Motor neuron (in vitro differentiated cells): ENCODE results near the gene CLCA2. TPM values are rescaled to one million over a fixed set of nuclear protein-coding genes. Genes with fewer than 3 reads are reported as not detected.

Experiments
- ATAC-seq, 8 experiments: fragments of 200-7000 bp; cut with Tn5 transposase; replicated peaks in 6 of 8; 2 replicates each; pipeline ENCODE4 v1.8.0; 2021; ENCODE audit warnings: mild to moderate bottlenecking in 8 of 8, moderate library complexity in 8 of 8
- H3K27ac ChIP-seq, 2 donors: fragments of 250-450 bp; sonication (Bioruptor Pico); 2 replicates each; pipeline ENCODE4 v1.9.0; 2021; ENCODE audit warnings: antibody characterized with exemption in 2 of 2, mild to moderate bottlenecking in 2 of 2, moderate library complexity in 1 of 2
- H3K4me1 ChIP-seq, 2 donors: fragments of 250-450 bp; sonication (Bioruptor Pico); replicated peaks in 1 of 2; 2 replicates each; pipeline ENCODE4 v1.6.1; 2021; ENCODE audit warnings: antibody characterized with exemption in 2 of 2, mild to moderate bottlenecking in 2 of 2, moderate library complexity in 1 of 2
- H3K4me3 ChIP-seq, 5 donors: fragments of 250-450 bp; sonication (Bioruptor Pico); 2 replicates each; pipeline ENCODE4 v1.9.0; 2021; ENCODE audit warnings: antibody characterized with exemption in 5 of 5, mild to moderate bottlenecking in 5 of 5, moderate library complexity in 4 of 5
- WGBS, 10 experiments: fragments of 450-650 bp; shearing (Covaris generic); methylation state at CpG; one replicate each; pipeline ENCODE4 v1.0.0; 2022; 5-methylcytosine and 5-hydroxymethylcytosine counted together
- in situ Hi-C, 9 experiments: fragments of 400-800 bp; cut with MboI; loops; one replicate each; pipeline ENCODE4 v1.15.0; 2021; ENCODE audit warnings: low sequenced_read_pairs in 9 of 9, low pct_unique_long_range_greater_than_20kb in 2 of 9; ENCODE audit not compliant: unreplicated experiment in 9 of 9
- total RNA-seq, 8 experiments: library from RNA; unstranded; fragments of 300-600 nt; gene quantifications; 2 replicates each; pipeline versions ENCODE4 v1.2.3 to v1.2.4, GENCODE V29; 2022

The CLCA2 gene, protein sequence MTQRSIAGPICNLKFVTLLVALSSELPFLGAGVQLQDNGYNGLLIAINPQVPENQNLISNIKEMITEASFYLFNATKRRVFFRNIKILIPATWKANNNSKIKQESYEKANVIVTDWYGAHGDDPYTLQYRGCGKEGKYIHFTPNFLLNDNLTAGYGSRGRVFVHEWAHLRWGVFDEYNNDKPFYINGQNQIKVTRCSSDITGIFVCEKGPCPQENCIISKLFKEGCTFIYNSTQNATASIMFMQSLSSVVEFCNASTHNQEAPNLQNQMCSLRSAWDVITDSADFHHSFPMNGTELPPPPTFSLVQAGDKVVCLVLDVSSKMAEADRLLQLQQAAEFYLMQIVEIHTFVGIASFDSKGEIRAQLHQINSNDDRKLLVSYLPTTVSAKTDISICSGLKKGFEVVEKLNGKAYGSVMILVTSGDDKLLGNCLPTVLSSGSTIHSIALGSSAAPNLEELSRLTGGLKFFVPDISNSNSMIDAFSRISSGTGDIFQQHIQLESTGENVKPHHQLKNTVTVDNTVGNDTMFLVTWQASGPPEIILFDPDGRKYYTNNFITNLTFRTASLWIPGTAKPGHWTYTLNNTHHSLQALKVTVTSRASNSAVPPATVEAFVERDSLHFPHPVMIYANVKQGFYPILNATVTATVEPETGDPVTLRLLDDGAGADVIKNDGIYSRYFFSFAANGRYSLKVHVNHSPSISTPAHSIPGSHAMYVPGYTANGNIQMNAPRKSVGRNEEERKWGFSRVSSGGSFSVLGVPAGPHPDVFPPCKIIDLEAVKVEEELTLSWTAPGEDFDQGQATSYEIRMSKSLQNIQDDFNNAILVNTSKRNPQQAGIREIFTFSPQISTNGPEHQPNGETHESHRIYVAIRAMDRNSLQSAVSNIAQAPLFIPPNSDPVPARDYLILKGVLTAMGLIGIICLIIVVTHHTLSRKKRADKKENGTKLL
- 100 to 1,000 TPM in 1 of 8 experiments, 1 to 10 TPM in 1, under 1 TPM in 6; under 0.01 to 173 (median 0.36) TPM for total RNA-seq

DNA sequence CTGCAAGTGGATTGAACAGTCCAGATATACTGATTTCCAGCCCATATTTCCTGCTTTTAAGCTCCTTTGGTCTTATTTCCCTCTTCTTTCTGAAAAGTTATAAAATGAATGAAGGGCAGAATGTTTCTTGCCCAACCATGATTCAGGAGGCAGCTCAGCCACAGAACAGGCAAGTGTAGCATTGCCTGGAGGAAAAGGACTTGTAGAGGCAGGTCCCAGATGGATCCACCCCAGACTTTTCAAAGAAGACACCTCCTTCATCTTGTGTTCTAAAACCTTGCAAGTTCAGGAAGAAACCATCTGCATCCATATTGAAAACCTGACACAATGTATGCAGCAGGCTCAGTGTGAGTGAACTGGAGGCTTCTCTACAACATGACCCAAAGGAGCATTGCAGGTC, at the start of gene CLCA2:
CLCA2 (plus strand) TSS at position 299 of the 400 bp plus-strand sequence; CDS start at position 376, 77 bp downstream.
- Histone ChIP-seq H3K4me3 (no peak within 1 kb of the TSS), H3K4me1 (no peaks in the 10 kb centered on the region), H3K27ac (no peak within 1 kb of the TSS)
- peak in 2 of 8 experiments; percentile 62 to 69 for ATAC-seq
- in situ Hi-C loops, result no loop called here

DNA sequence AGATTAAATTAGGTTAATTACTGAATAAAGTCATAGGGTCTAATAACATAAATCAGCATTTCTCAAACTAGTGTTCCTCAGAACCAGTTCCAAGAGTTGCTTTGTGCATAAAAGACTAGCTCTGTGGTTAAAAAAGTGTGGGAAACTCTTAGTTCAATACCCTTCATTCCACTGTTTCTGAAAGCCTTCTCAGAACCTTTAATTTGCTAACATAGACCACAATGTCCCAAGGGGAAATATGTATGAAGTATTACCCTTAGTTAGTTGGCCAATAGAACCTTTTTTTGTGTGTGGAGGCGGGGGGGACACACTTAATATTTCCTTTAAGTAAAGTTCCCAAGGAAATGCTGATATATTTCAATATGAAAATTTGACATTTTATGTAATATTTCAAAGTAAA, 48.3 kb upstream of the CLCA2 start:
- ATAC-seq, result peak in 1 of 8 experiments; percentile 34
- 67 to 100% (median 100%) methylated on average over 1 of the region's 1 CpG for WGBS, 10 experiments
- in situ Hi-C loops, result loop anchor here in 2 of 9 experiments (25.0 kb wide), 2 partner anchors 362 to 712 kb away; no protein-coding TSS in a partner anchor

DNA sequence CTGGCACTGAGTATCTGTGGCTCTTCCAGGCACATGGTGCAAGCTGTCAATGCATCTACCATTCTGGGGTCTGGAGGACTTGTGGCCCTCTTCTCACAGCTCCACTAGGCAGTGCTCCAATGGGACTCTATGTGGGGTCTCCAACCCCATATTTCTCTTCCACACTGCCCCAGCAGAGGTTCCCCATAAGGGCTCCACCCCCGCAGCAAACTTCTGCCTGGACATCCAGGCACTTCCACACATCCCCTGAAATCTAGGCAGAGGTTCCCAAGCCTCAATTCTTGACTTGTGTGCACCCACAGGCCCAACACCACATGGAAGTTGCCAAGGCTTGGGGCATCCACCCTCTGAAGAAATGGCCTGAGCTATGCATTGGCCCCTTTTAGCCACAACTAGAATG, 46.6 kb upstream of the CLCA2 start:
- in situ Hi-C loops, result loop anchor here in 2 of 9 experiments (25.0 kb wide), 2 partner anchors 360 to 710 kb away; no protein-coding TSS in a partner anchor
- WGBS, 10 experiments, result 86 to 100% (median 100%) methylated on average over 1 of the region's 1 CpG; no CpG with 5 or more reads in 7 of the 10 experiments
- H3K4me1 ChIP-seq, result peaks cover 0 to 2% of the 10 kb centered on the region in 2 donors
- no peak overlapping the region for H3K4me3 ChIP-seq
- no peak overlapping the region for H3K27ac ChIP-seq
- ATAC-seq, result no peak

More for the DNA sequence above, 48.3 kb upstream of the CLCA2 start:
- Histone ChIP-seq H3K4me1 (peaks cover 0 to 2% of the 10 kb centered on the region in 2 donors), H3K4me3 (no peak overlapping the region), H3K27ac (no peak overlapping the region)

DNA sequence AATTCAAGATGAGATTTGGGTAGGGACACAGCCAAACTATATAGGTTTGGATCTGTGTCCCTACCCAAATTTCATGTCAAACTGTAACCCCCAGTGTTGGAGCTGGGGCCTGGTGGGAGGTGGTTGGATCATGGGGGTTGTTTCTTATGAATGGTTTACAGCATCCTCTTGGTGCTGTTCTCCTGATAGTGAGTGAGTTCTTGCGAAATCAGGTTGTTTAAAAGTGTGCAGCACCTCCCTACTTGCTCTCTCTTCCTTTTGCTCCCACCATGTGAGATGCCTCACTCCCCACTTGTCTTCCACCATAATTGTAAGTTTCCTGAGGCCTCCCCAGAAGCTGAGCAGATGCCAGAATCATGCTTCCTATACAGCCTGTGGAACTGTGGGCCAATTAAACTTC, 45.2 kb upstream of the CLCA2 start:
- no peak overlapping the region for H3K27ac ChIP-seq
- H3K4me1 ChIP-seq, result peaks cover 0 to 2% of the 10 kb centered on the region in 2 donors
- in situ Hi-C loops, result loop anchor here in 2 of 9 experiments (25.0 kb wide), 2 partner anchors 358 to 708 kb away; no protein-coding TSS in a partner anchor
- ATAC-seq, result no peak
- no peak overlapping the region for H3K4me3 ChIP-seq
- WGBS, 10 experiments, result 83 to 100% (median 100%) methylated on average over 1 of the region's 1 CpG; no CpG with 5 or more reads in 4 of the 10 experiments

DNA sequence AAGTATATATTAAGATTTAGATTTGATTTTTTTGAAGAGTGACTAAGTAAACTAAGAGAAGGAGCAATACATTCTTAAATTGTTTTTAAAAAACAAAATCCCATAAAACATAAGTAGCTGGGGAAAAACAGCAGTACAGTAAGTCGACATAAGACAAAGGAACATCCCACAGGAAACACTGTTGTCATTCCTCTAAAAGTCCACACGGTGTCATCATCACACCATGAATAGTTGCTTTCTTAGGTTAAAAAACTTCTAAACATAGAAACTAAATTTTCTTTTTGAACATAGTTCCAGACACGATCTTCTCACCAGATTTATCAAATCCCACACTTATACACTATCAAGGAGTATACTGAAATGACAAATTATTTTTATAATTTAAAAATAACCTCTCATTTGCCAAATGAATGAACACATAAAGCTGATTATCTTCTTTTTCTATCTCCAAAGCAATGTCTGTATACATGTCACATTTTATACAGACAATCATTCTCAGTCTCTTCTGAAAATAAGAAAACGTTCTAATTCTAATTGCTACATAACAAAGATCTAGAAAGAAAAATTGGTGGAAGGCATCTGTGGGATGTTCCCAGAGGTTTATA, 43.6 kb upstream of the CLCA2 start:
- H3K4me1 ChIP-seq, result peaks cover 0 to 2% of the 10 kb centered on the region in 2 donors
- in situ Hi-C loops, result loop anchor here in 2 of 9 experiments (25.0 kb wide), 2 partner anchors 357 to 707 kb away; no protein-coding TSS in a partner anchor
- H3K27ac ChIP-seq, result no peak overlapping the region
- H3K4me3 ChIP-seq, result no peak overlapping the region
- 0 to 17% (median 5%) methylated on average over 3 to 4 of the region's 4 CpGs for WGBS, 10 experiments
- peak in 5 of 8 experiments; percentile 38 to 52 (median 47) for ATAC-seq

DNA sequence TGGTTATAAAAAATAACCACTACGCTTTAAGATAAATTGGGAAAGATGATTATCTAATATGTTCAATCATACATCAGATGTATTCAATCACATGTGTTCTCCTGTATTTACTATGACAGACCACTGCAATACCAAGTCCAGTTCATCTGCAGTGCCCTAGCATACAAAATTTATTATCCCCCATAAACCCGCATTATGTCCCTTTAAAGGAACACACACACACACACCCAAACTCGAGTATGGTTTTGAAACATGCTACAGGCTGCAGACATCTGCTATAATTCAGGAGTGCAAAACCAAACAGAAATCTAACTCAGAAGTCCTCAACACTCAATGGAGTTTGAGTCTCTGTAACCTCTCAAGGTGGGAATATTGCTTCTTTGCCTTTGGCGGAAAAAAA, 42.7 kb upstream of the CLCA2 start:
- 64 to 100% (median 81%) methylated on average over 1 to 4 of the region's 4 CpGs for whole genome bisulfite sequencing, 10 experiments
- ATAC-seq, result no peak
- in situ Hi-C loops, result loop anchor here in 2 of 9 experiments (25.0 kb wide), 2 partner anchors 356 to 706 kb away; no protein-coding TSS in a partner anchor

DNA sequence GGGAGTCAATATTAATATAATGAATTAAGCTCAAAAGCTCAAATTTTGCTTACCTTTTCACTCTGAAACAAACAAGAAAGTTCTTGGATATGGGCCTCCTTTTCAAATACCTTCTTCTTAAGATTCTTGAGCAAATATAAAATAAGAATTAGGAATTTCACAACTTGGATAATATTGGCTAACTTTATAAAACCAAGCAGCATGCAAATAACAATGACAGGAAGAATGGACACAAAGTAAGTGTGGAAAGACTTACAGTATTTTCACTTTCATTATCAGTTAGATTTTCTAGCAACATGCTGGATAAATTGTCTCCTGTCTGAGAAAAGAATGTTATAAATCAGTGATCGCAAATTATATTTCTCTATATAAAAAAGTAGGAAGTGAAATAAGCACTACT, 41.1 kb upstream of the CLCA2 start:
- Histone ChIP-seq H3K4me1 (peaks cover 0 to 2% of the 10 kb centered on the region in 2 donors), H3K27ac (no peak overlapping the region), H3K4me3 (no peak overlapping the region)
- in situ Hi-C loops, result loop anchor here in 2 of 9 experiments (25.0 kb wide), 2 partner anchors 354 to 704 kb away; no protein-coding TSS in a partner anchor
- ATAC-seq, result no peak
- WGBS, 10 experiments, result 0 to 100% (median 87%) methylated on average over 1 of the region's 1 CpG

More for the DNA sequence above, 42.7 kb upstream of the CLCA2 start:
- Histone ChIP-seq H3K27ac (no peak overlapping the region), H3K4me3 (no peak overlapping the region), H3K4me1 (peaks cover 0 to 2% of the 10 kb centered on the region in 2 donors)

DNA sequence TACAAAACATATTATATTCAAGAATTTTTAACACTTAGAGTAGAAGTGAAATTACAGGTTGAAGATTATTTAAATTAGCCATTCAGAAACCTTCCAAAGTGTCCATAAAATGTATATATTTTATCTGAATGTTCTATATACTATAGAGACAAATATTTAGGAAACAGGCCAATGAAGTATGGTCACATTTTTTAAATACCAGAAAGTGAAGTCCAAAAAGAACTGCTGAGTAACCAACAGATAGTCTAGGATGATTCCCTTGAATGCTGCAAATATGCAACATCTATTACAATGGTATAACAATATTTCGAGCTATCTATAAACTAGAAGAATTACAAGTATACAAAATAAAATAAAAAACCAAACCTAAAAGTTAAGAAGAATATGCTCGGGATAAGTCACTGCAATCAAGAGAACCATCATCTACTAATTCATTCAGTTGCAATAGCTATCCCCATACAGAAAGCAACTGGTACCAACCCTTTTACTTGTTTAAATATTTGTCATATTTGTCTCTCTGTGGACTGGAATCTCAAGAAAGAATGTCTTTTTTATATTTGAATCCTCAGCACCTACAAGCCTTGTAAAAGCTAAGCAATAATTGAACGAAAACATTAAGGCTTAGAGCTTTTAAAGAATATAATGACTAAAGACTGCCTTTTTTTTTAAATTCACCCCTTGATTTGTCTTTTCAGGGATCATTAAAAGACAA, 35.9 kb upstream of the CLCA2 start:
- ATAC-seq, result no peak
- Histone ChIP-seq H3K27ac (no peak overlapping the region), H3K4me1 (no peaks in the 10 kb centered on the region), H3K4me3 (no peak overlapping the region)
- in situ Hi-C loops, result loop anchor here in 2 of 9 experiments (25.0 kb wide), 2 partner anchors 349 to 699 kb away; no protein-coding TSS in a partner anchor
- 66 to 100% (median 91%) methylated on average over 2 to 3 of the region's 3 CpGs for WGBS, 10 experiments

DNA sequence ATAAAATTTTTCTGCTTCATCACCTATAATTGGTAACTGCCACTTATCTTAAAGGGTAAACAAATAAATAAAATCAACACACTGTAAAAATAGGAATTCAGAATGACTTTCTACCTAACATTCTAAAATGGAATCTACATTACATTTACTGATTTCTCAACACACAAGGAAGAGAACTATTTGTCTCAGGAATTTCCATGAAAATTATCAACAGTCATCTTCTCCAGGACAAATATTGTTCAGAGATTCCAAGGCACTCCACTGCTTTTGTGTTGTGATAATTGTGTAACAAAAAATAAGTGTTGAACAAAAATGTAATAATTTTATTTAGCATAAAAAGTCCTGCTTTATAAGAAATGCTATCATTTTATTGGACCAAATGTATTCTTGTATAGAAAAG, 35.2 kb upstream of the CLCA2 start:
- Histone ChIP-seq H3K4me3 (no peak overlapping the region), H3K27ac (no peak overlapping the region), H3K4me1 (no peaks in the 10 kb centered on the region)
- ATAC-seq, result no peak
- in situ Hi-C loops, result loop anchor here in 2 of 9 experiments (25.0 kb wide), 2 partner anchors 349 to 699 kb away; no protein-coding TSS in a partner anchor

DNA sequence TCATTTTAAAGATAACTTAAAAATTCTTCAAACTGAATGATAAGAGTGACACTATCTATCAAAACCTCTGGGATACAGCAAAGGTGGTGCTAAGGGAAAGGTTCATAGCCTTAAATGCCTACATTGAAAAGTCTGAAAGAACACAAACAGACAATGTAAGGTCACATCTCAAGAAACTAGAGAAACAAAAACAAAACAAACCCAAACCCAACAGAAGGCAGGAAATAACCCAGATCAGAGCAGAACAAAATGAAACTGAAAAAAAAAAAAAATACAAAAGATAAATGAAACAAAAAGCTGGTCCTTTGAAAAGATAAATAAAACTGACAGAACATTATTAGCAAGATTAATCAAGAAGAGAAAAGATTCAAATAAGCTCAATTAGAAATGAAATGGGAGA, 34.7 kb upstream of the CLCA2 start:
- no peak for ATAC-seq
- in situ Hi-C loops, result loop anchor here in 2 of 9 experiments (25.0 kb wide), 2 partner anchors 348 to 698 kb away; no protein-coding TSS in a partner anchor
- H3K4me3 ChIP-seq, result no peak overlapping the region
- no peaks in the 10 kb centered on the region for H3K4me1 ChIP-seq
- no peak overlapping the region for H3K27ac ChIP-seq

DNA sequence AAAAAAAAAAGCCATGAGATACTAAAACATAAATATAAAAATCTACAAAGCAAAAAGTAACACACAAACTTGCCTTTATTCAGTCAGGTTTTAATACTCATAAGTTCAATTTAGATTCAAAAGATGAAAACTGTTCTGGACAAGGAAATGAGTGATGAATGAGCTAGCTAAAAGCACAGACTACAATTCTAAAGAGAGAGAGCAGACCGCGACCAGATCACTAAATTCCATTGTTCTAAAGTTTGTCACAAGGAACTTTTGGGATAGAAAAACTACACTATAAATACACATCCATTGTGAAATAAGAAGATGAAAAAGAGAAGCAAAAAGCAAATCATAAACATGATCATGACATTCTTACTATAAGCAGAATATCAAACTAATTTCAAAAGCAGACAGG, 29.6 kb upstream of the CLCA2 start:
- no peak for ATAC-seq
- Histone ChIP-seq H3K4me3 (no peak overlapping the region), H3K27ac (no peak overlapping the region), H3K4me1 (peaks cover 7 to 15% of the 10 kb centered on the region in 2 donors)
- in situ Hi-C loops, result loop anchor here in 2 of 9 experiments (25.0 kb wide), 2 partner anchors 343 to 693 kb away; no protein-coding TSS in a partner anchor
- 13 to 100% (median 90%) methylated on average over 2 of the region's 2 CpGs; no CpG with 5 or more reads in 2 of the 10 experiments for WGBS, 10 experiments
